GM23248 (cell line): ENCODE results near the gene MAP3K7CL.

ENCODE experiments used
- EZH2 ChIP-seq: fragments of 200-600 bp; sonication (generic); IDR thresholded peaks from 2 replicates; pipeline ENCODE4 v1.6.1; 2018; ENCODE audit warnings: antibody characterized with exemption, mild to moderate bottlenecking; ENCODE audit not compliant: insufficient read depth, poor library complexity, severe bottlenecking
- EZH2phosphoT487 ChIP-seq: fragments of 200-600 bp; sonication (generic); IDR thresholded peaks from 2 replicates; pipeline ENCODE4 v1.6.1; 2018; ENCODE audit warnings: antibody characterized with exemption, moderate library complexity, mild to moderate bottlenecking, low read depth; ENCODE audit not compliant: insufficient read depth

GRCh38 chr21:29098156-29098555 lies 32.3 kb upstream of the MAP3K7CL start:
- TF ChIP-seq EZH2phosphoT487: no peak
- no peak for TF ChIP-seq EZH2
